Neural progenitor cell (in vitro differentiated cells): Measurements from ENCODE around the gene HIC1. TPM values are rescaled to one million over a fixed set of nuclear protein-coding genes. Genes with fewer than 3 reads are reported as not detected.

Experiments used
- DNase-seq: peaks from one replicate; pipeline ENCODE4 v3.0.0-alpha.2; 2016; ENCODE audit warnings: low spot score
- H2AFZ ChIP-seq: fragments of 200-600 bp; sonication (generic); replicated peaks from 2 replicates; pipeline ENCODE4 v1.6.1; 2016; ENCODE audit warnings: antibody characterized with exemption
- H3F3A ChIP-seq: fragments of 200-600 bp; sonication (generic); 2 replicates; pipeline ENCODE4 v1.6.1; 2016; ENCODE audit warnings: antibody characterized with exemption, low read depth
- H3K27ac ChIP-seq: fragments of 200-600 bp; sonication (generic); 2 replicates; pipeline ENCODE4 v1.5.1; 2016; ENCODE audit warnings: mild to moderate bottlenecking
- H3K27me3 ChIP-seq: fragments of 200-600 bp; sonication (generic); 2 replicates; pipeline ENCODE4 v1.6.1; 2016; ENCODE audit warnings: mild to moderate bottlenecking, moderate library complexity
- H3K36me3 ChIP-seq: fragments of 200-600 bp; sonication (generic); 2 replicates; pipeline ENCODE4 v1.5.1; 2016
- H3K4me1 ChIP-seq: fragments of 200-600 bp; sonication (generic); 2 replicates; pipeline ENCODE4 v1.6.1; 2016; ENCODE audit warnings: mixed run types
- H3K4me2 ChIP-seq: fragments of 200-600 bp; sonication (generic); 2 replicates; pipeline ENCODE4 v1.6.1; 2016
- H3K4me3 ChIP-seq: fragments of 200-600 bp; sonication (generic); 2 replicates; pipeline ENCODE4 v1.5.1; 2016
- H3K79me2 ChIP-seq: fragments of 200-600 bp; sonication (generic); 2 replicates; pipeline ENCODE4 v1.6.1; 2016; ENCODE audit warnings: low read depth
- H3K9ac ChIP-seq: fragments of 200-600 bp; sonication (generic); 2 replicates; pipeline ENCODE4 v1.6.1; 2016
- H3K9me3 ChIP-seq: fragments of 200-600 bp; sonication (generic); 2 replicates; pipeline ENCODE4 v1.5.1; 2016; ENCODE audit warnings: low read depth
- H4K20me1 ChIP-seq: fragments of 200-600 bp; sonication (generic); 2 replicates; pipeline ENCODE4 v1.6.1; 2016; ENCODE audit warnings: low read depth
- H3K27ac Mint-ChIP-seq: 3 replicates; pipeline ENCODE4 v1.8.0; 2021; ENCODE audit warnings: mixed read lengths
- H3K27me3 Mint-ChIP-seq: 2 replicates; pipeline ENCODE4 v1.8.0; 2022; ENCODE audit warnings: low read depth, mild to moderate bottlenecking, inconsistent platforms, moderate library complexity, mixed read lengths; ENCODE audit not compliant: insufficient read depth
- H3K36me3 Mint-ChIP-seq: 3 replicates; pipeline ENCODE4 v1.8.0; 2021; ENCODE audit warnings: mixed read lengths
- H3K4me1 Mint-ChIP-seq: 3 replicates; pipeline ENCODE4 v1.8.0; 2021; ENCODE audit warnings: mixed read lengths
- H3K4me3 Mint-ChIP-seq: 3 replicates; pipeline ENCODE4 v1.8.0; 2021; ENCODE audit warnings: mild to moderate bottlenecking, moderate library complexity, mixed read lengths
- H3K9me3 Mint-ChIP-seq: 3 replicates; pipeline ENCODE4 v1.8.0; 2020; ENCODE audit warnings: mixed read lengths
- CTCF ChIP-seq: fragments of 200-600 bp; sonication (generic); IDR thresholded peaks from 2 replicates; pipeline ENCODE4 v1.5.1; 2017; ENCODE audit warnings: antibody characterized with exemption, mild to moderate bottlenecking
- EZH2 ChIP-seq: fragments of 200-600 bp; sonication (generic); IDR thresholded peaks from 2 replicates; pipeline ENCODE4 v1.6.1; 2017; ENCODE audit warnings: antibody characterized with exemption, mild to moderate bottlenecking, moderate library complexity
- EZH2phosphoT487 ChIP-seq: fragments of 200-600 bp; sonication (generic); IDR thresholded peaks from 2 replicates; pipeline ENCODE4 v1.6.1; 2017; ENCODE audit warnings: antibody characterized with exemption
- total RNA-seq: library from RNA; depleted of rRNA; stranded (reverse); fragments of >200 nt; gene quantifications from 2 replicates; pipeline ENCODE4 v1.2.3, GENCODE V29; 2015; ENCODE audit warnings: low replicate concordance

Gene HIC1
- total RNA-seq, 1 donor from 2014 or later: not detected

- no peak overlapping the region for H3K27ac ChIP-seq
- H3K9me3 ChIP-seq: no peaks in the 10 kb centered on the region
- H3K4me1 ChIP-seq: peaks cover 16% of the 10 kb centered on the region
- H3K4me2 ChIP-seq: peak overlapping the region; percentile 80
- H3F3A ChIP-seq: peaks cover 48% of the 10 kb centered on the region
- H3K4me1 Mint-ChIP-seq: peaks cover 19% of the 10 kb centered on the region
- peak overlapping the region; percentile 48 for H3K4me3 ChIP-seq
- peaks cover 82% of the 10 kb centered on the region for H4K20me1 ChIP-seq
- H3K27ac Mint-ChIP-seq: no peak overlapping the region
- H3K79me2 ChIP-seq: no peaks in the 10 kb centered on the region
- no peaks in the 10 kb centered on the region for H3K36me3 ChIP-seq
- H3K27me3 Mint-ChIP-seq: peaks cover 25% of the 10 kb centered on the region
- H3K4me3 Mint-ChIP-seq: peak overlapping the region; percentile 81
- no peaks in the 10 kb centered on the region for H3K36me3 Mint-ChIP-seq
- no peak overlapping the region for H2AFZ ChIP-seq
- peaks cover 94% of the 10 kb centered on the region for H3K27me3 ChIP-seq
- DNase-seq: no peak
- TF ChIP-seq EZH2 (no peak), EZH2phosphoT487 (no peak), CTCF (no peak)
- H3K9me3 Mint-ChIP-seq: no peaks in the 10 kb centered on the region
- no peak overlapping the region for H3K9ac ChIP-seq
These were observed 716 bp upstream of the HIC1 start for GRCh38 chr17:2054262-2054511.

GRCh38 chr17:2055292-2056205, 646 bp downstream of the HIC1 start:
- H3K9ac ChIP-seq: no peak overlapping the region
- H3K36me3 Mint-ChIP-seq: peaks cover 6% of the 10 kb centered on the region
- H3K4me3 ChIP-seq: peak overlapping the region; percentile 42
- H3K4me1 Mint-ChIP-seq: peaks cover 20% of the 10 kb centered on the region
- TF ChIP-seq EZH2 (peak; percentile 81), EZH2phosphoT487 (peak; percentile 24), CTCF (no peak)
- H3K27ac Mint-ChIP-seq: no peak overlapping the region
- H3K36me3 ChIP-seq: no peaks in the 10 kb centered on the region
- peaks cover 30% of the 10 kb centered on the region for H3K27me3 Mint-ChIP-seq
- no peaks in the 10 kb centered on the region for H3K79me2 ChIP-seq
- no peaks in the 10 kb centered on the region for H3K9me3 ChIP-seq
- peaks cover 96% of the 10 kb centered on the region for H3K27me3 ChIP-seq
- peaks cover 12% of the 10 kb centered on the region for H3K4me1 ChIP-seq
- no peak overlapping the region for H2AFZ ChIP-seq
- no peak overlapping the region for H3K27ac ChIP-seq
- no peak overlapping the region for H3K4me3 Mint-ChIP-seq
- no peak for DNase-seq
- peaks cover 42% of the 10 kb centered on the region for H3F3A ChIP-seq
- peaks cover 87% of the 10 kb centered on the region for H4K20me1 ChIP-seq
- H3K4me2 ChIP-seq: peak overlapping the region; percentile 84
- H3K9me3 Mint-ChIP-seq: no peaks in the 10 kb centered on the region

GRCh38 chr17:2056206-2057174, 1.6 kb downstream of the HIC1 start:
- no peaks in the 10 kb centered on the region for H3K9me3 Mint-ChIP-seq
- Histone ChIP-seq H3K27ac (no peak overlapping the region), H3K36me3 (no peaks in the 10 kb centered on the region), H3K79me2 (no peaks in the 10 kb centered on the region), H3K4me3 (peak overlapping the region; percentile 34), H3F3A (peaks cover 36% of the 10 kb centered on the region), H3K4me1 (peaks cover 12% of the 10 kb centered on the region), H3K4me2 (peak overlapping the region; percentile 84), H3K9ac (no peak overlapping the region), H2AFZ (no peak overlapping the region), H3K9me3 (no peaks in the 10 kb centered on the region), H4K20me1 (peaks cover 83% of the 10 kb centered on the region), H3K27me3 (peaks cover 96% of the 10 kb centered on the region)
- peaks cover 32% of the 10 kb centered on the region for H3K27me3 Mint-ChIP-seq
- peaks cover 24% of the 10 kb centered on the region for H3K4me1 Mint-ChIP-seq
- no peak overlapping the region for H3K27ac Mint-ChIP-seq
- peak overlapping the region; percentile 78 for H3K4me3 Mint-ChIP-seq
- DNase-seq: peak; percentile 71
- peak; percentile 97 for TF ChIP-seq EZH2phosphoT487
- TF ChIP-seq CTCF: no peak
- peak; percentile 96 for TF ChIP-seq EZH2
- peaks cover 10% of the 10 kb centered on the region for H3K36me3 Mint-ChIP-seq
